ENCODE results near the gene TUBB3.
"Not testable (repeated sequence)": the region's sequence is repeated elsewhere in the genome, so short reads cannot be mapped to it uniquely, and the experiment has no call there.

The TUBB3 gene

GRCh38 chr16:89922884-89923639 lies at the start of gene TUBB3:
TUBB3 (plus strand) TSS chr16:89923342; CDS start chr16:89923402, 60 bp downstream.
- DNase-seq (ENCODE audit: low read depth) = no peak

- peak; percentile 91 for DNase-seq (ENCODE audit: low read depth)
These were observed 49.0 kb upstream of the TUBB3 start for GRCh38 chr16:89873972-89874689.

GRCh38 chr16:89879123-89879522 lies 44.0 kb upstream of the TUBB3 start:
- DNase-seq (ENCODE audit: low read depth) = not testable (repeated sequence)

GRCh38 chr16:89880477-89881367 lies 42.4 kb upstream of the TUBB3 start:
- no peak for DNase-seq (ENCODE audit: low read depth)

- DNase-seq (ENCODE audit: low read depth) = no peak
These were observed 41.8 kb upstream of the TUBB3 start for GRCh38 chr16:89881368-89881730.

- no peak for DNase-seq (ENCODE audit: low read depth)
These were observed 39.6 kb upstream of the TUBB3 start for GRCh38 chr16:89883346-89884040.

- DNase-seq (ENCODE audit: low read depth) = no peak
These were observed 39.1 kb upstream of the TUBB3 start for GRCh38 chr16:89884041-89884421.

GRCh38 chr16:89887243-89887642 lies 35.9 kb upstream of the TUBB3 start:
- no peak for DNase-seq (ENCODE audit: low read depth)

- DNase-seq (ENCODE audit: low read depth) = no peak
These were observed 32.9 kb upstream of the TUBB3 start for GRCh38 chr16:89890200-89890599.

- no peak for DNase-seq (ENCODE audit: low read depth)
These were observed 32.1 kb upstream of the TUBB3 start for GRCh38 chr16:89890886-89891657.

GRCh38 chr16:89892055-89892630 lies 31.0 kb upstream of the TUBB3 start:
- no peak for DNase-seq (ENCODE audit: low read depth)

GRCh38 chr16:89892635-89893034 lies 30.5 kb upstream of the TUBB3 start:
- DNase-seq (ENCODE audit: low read depth) = no peak

- no peak for DNase-seq (ENCODE audit: low read depth)
These were observed 29.2 kb upstream of the TUBB3 start for GRCh38 chr16:89893642-89894548.

- DNase-seq (ENCODE audit: low read depth) = no peak
These were observed 27.5 kb upstream of the TUBB3 start for GRCh38 chr16:89895482-89896250.

GRCh38 chr16:89897204-89897603 lies 25.9 kb upstream of the TUBB3 start:
- no peak for DNase-seq (ENCODE audit: low read depth)

- DNase-seq (ENCODE audit: low read depth) = no peak
These were observed 24.8 kb upstream of the TUBB3 start for GRCh38 chr16:89898201-89898967.

GRCh38 chr16:89899879-89900481 lies 23.2 kb upstream of the TUBB3 start:
- no peak for DNase-seq (ENCODE audit: low read depth)

- DNase-seq (ENCODE audit: low read depth) = no peak
These were observed 22.3 kb upstream of the TUBB3 start for GRCh38 chr16:89900885-89901284.

Measured in CMK (cell line).